Adipocyte (in vitro differentiated cells): ENCODE results near the gene CDH12.
"Not testable (repeated sequence)": the region's sequence is repeated elsewhere in the genome, so short reads cannot be mapped to it uniquely, and the experiment has no call there.

Experiments
- DNase-seq: peaks from one replicate; pipeline ENCODE4 v3.0.0-alpha.2; 2015; ENCODE audit warnings: low read depth
- H3K27me3 ChIP-seq: replicated peaks from 2 replicates; pipeline ENCODE4 v1.7.0; 2013; ENCODE audit warnings: mild to moderate bottlenecking, low read length, moderate library complexity; ENCODE audit not compliant: control insufficient read depth, insufficient read depth
- H3K36me3 ChIP-seq: 2 replicates; pipeline ENCODE4 v1.7.0; 2013; ENCODE audit warnings: low read length, mild to moderate bottlenecking, moderate library complexity; ENCODE audit not compliant: control insufficient read depth, insufficient read depth, severe bottlenecking
- H3K4me1 ChIP-seq: 2 replicates; pipeline ENCODE4 v1.7.0; 2013; ENCODE audit warnings: mild to moderate bottlenecking, low read length, moderate library complexity; ENCODE audit not compliant: control insufficient read depth, insufficient read depth
- H3K4me3 ChIP-seq: 2 replicates; pipeline ENCODE4 v1.7.0; 2013; ENCODE audit warnings: mild to moderate bottlenecking, low read length, moderate library complexity
- H3K9ac ChIP-seq: 2 replicates; pipeline ENCODE4 v1.7.0; 2013; ENCODE audit warnings: mild to moderate bottlenecking, low read length, moderate library complexity
- H3K9me3 ChIP-seq: 2 replicates; pipeline ENCODE4 v1.7.0; 2013; ENCODE audit warnings: mild to moderate bottlenecking, low read length, moderate library complexity; ENCODE audit not compliant: control insufficient read depth

The CDH12 gene

GRCh38 chr5:22223079-22223478 is 630.1 kb downstream of the CDH12 start:
- no peak for DNase-seq
- Histone ChIP-seq H3K36me3 (no peaks in the 10 kb centered on the region), H3K9me3 (no peaks in the 10 kb centered on the region), H3K4me3 (no peak overlapping the region), H3K27me3 (no peaks in the 10 kb centered on the region), H3K9ac (no peak overlapping the region), H3K4me1 (no peaks in the 10 kb centered on the region)

GRCh38 chr5:22213703-22214495 is 639.2 kb downstream of the CDH12 start:
- not testable (repeated sequence) for H3K9ac ChIP-seq, H3K27me3 ChIP-seq, H3K4me1 ChIP-seq, DNase-seq, H3K36me3 ChIP-seq, H3K4me3 ChIP-seq, H3K9me3 ChIP-seq

- H3K36me3 ChIP-seq, H3K9me3 ChIP-seq, H3K27me3 ChIP-seq, H3K9ac ChIP-seq, DNase-seq, H3K4me1 ChIP-seq: not testable (repeated sequence)
- H3K4me3 ChIP-seq = peak overlapping the region; percentile 11
Observed at GRCh38 chr5:22212254-22212991, 640.7 kb downstream of the CDH12 start.

GRCh38 chr5:22208463-22208862 is 644.7 kb downstream of the CDH12 start:
- not testable (repeated sequence) for H3K4me1 ChIP-seq, H3K36me3 ChIP-seq, H3K9ac ChIP-seq, H3K27me3 ChIP-seq, H3K9me3 ChIP-seq, H3K4me3 ChIP-seq, DNase-seq

GRCh38 chr5:22188651-22189050 is 664.5 kb downstream of the CDH12 start:
- not testable (repeated sequence) for H3K9ac ChIP-seq, H3K4me1 ChIP-seq, H3K36me3 ChIP-seq, DNase-seq, H3K9me3 ChIP-seq, H3K27me3 ChIP-seq, H3K4me3 ChIP-seq

GRCh38 chr5:22187632-22188228 is 665.4 kb downstream of the CDH12 start:
- not testable (repeated sequence) for H3K4me1 ChIP-seq, H3K9me3 ChIP-seq, DNase-seq, H3K4me3 ChIP-seq, H3K36me3 ChIP-seq, H3K9ac ChIP-seq, H3K27me3 ChIP-seq

GRCh38 chr5:22169226-22169625 is 683.9 kb downstream of the CDH12 start:
- H3K4me1 ChIP-seq, DNase-seq, H3K36me3 ChIP-seq, H3K27me3 ChIP-seq, H3K9me3 ChIP-seq, H3K4me3 ChIP-seq, H3K9ac ChIP-seq: not testable (repeated sequence)

- H3K36me3 ChIP-seq, DNase-seq, H3K4me1 ChIP-seq, H3K27me3 ChIP-seq, H3K9ac ChIP-seq, H3K4me3 ChIP-seq, H3K9me3 ChIP-seq: not testable (repeated sequence)
Observed at GRCh38 chr5:22168704-22169103, 684.4 kb downstream of the CDH12 start.

- not testable (repeated sequence) for H3K9me3 ChIP-seq, DNase-seq, H3K27me3 ChIP-seq
Observed at GRCh38 chr5:22165931-22166330, 687.2 kb downstream of the CDH12 start.

GRCh38 chr5:22164910-22165748 is 688.0 kb downstream of the CDH12 start:
- H3K27me3 ChIP-seq, H3K9me3 ChIP-seq, H3K36me3 ChIP-seq, H3K4me3 ChIP-seq, H3K9ac ChIP-seq, DNase-seq, H3K4me1 ChIP-seq: not testable (repeated sequence)

More at GRCh38 chr5:22165931-22166330, 687.2 kb downstream of the CDH12 start:
- not testable (repeated sequence) for H3K36me3 ChIP-seq, H3K4me3 ChIP-seq, H3K9ac ChIP-seq, H3K4me1 ChIP-seq

- H3K9ac ChIP-seq, DNase-seq, H3K4me3 ChIP-seq, H3K4me1 ChIP-seq, H3K36me3 ChIP-seq, H3K27me3 ChIP-seq, H3K9me3 ChIP-seq: not testable (repeated sequence)
Observed at GRCh38 chr5:22156953-22157352, 696.2 kb downstream of the CDH12 start.
